SK-N-SH (cell line): ENCODE results near the gene TMOD4. TPM values are rescaled to one million over a fixed set of nuclear protein-coding genes. Genes with fewer than 3 reads are reported as not detected.

Source experiments
- CTCF ChIA-PET: fragments of 300-600, 350-600 bp; formaldehyde crosslinking; extraction: SDS; loops from one replicate; lab custom pipeline; 2021; lab: Yijun Ruan, JAX
- POLR2A ChIA-PET: fragments of 350-600 bp; sonication (Branson Sonifier 250); formaldehyde crosslinking; extraction: SDS; loops from one replicate; lab custom pipeline; 2020; ENCODE audit warnings: antibody characterized with exemption, inconsistent platforms; lab: Yijun Ruan, JAX
- DNase-seq: peaks from one replicate; pipeline ENCODE4 v3.0.0; 2012
- H2AFZ ChIP-seq: fragments of 200-600 bp; sonication (generic); 2 replicates; pipeline ENCODE4 v1.8.1; 2016; ENCODE audit warnings: antibody characterized with exemption, mild to moderate bottlenecking, low read depth
- H3F3A ChIP-seq: fragments of 200-600 bp; sonication (generic); replicated peaks from 2 replicates; pipeline ENCODE3; 2016; ENCODE audit warnings: antibody characterized with exemption, mild to moderate bottlenecking; ENCODE audit not compliant: insufficient read depth
- H3K27ac ChIP-seq, 2 experiments: fragments of 200-500 bp in 1 of 2; fragments of 200-600 bp in 1 of 2; sonication (Bioruptor generic) in 1 of 2; sonication (generic), shearing (Covaris generic) in 1 of 2; 2 replicates each; pipeline versions ENCODE4 v1.5.1 to v1.6.1; 2014 to 2016; ENCODE audit warnings: low read depth in 2 of 2, inconsistent platforms in 1 of 2, low read length in 1 of 2, mild to moderate bottlenecking in 1 of 2, mixed read lengths in 1 of 2
- H3K27me3 ChIP-seq: fragments of 200-600 bp; sonication (generic), shearing (Covaris generic); 2 replicates; pipeline ENCODE4 v1.6.1; 2016; ENCODE audit warnings: mixed run types; ENCODE audit not compliant: insufficient read depth
- H3K36me3 ChIP-seq, 2 experiments: fragments of 200-500 bp in 1 of 2; fragments of 200-600 bp in 1 of 2; sonication (Bioruptor generic) in 1 of 2; sonication (generic) in 1 of 2; replicated peaks in 1 of 2; 2 replicates each; pipeline versions ENCODE3 to v1.5.1; 2014 to 2016; ENCODE audit warnings: low read length in 1 of 2, mild to moderate bottlenecking in 1 of 2; ENCODE audit not compliant: insufficient read depth in 2 of 2, control insufficient read depth in 1 of 2
- H3K4me1 ChIP-seq, 2 experiments: fragments of 200-500 bp in 1 of 2; fragments of 200-600 bp in 1 of 2; sonication (Bioruptor generic) in 1 of 2; sonication (generic), shearing (Covaris generic) in 1 of 2; 2 replicates each; pipeline versions ENCODE4 v1.5.1 to v1.6.1; 2014 to 2016; ENCODE audit warnings: low read depth in 1 of 2, low read length in 1 of 2, mixed run types in 1 of 2; ENCODE audit not compliant: insufficient read depth in 2 of 2, control insufficient read depth in 1 of 2
- H3K4me2 ChIP-seq: fragments of 200-600 bp; sonication (generic), shearing (Covaris generic); 2 replicates; pipeline ENCODE4 v1.6.1; 2017; ENCODE audit warnings: mixed run types
- H3K4me3 ChIP-seq, 2 experiments: fragments of 200-500 bp in 1 of 2; fragments of 200-600 bp in 1 of 2; sonication (Bioruptor generic) in 1 of 2; sonication (generic), shearing (Covaris generic) in 1 of 2; 2 replicates each; pipeline versions ENCODE4 v1.5.1 to v1.8.1; 2014 to 2016; ENCODE audit warnings: low read depth in 2 of 2, inconsistent platforms in 1 of 2, low read length in 1 of 2, mild to moderate bottlenecking in 1 of 2, mixed read lengths in 1 of 2, moderate library complexity in 1 of 2
- H3K79me2 ChIP-seq: fragments of 200-600 bp; sonication (generic); 2 replicates; pipeline ENCODE4 v1.8.1; 2017; ENCODE audit warnings: mild to moderate bottlenecking; ENCODE audit not compliant: insufficient read depth
- H3K9ac ChIP-seq: fragments of 200-600 bp; sonication (generic); 2 replicates; pipeline ENCODE4 v1.6.1; 2017; ENCODE audit warnings: mixed run types
- H3K9me2 ChIP-seq: fragments of 200-600 bp; sonication (generic); 2 replicates; pipeline ENCODE4 v1.6.1; 2017; ENCODE audit warnings: mixed run types
- H3K9me3 ChIP-seq: fragments of 200-600 bp; sonication (generic); 2 replicates; pipeline ENCODE4 v1.6.1; 2017; ENCODE audit warnings: mixed run types, mild to moderate bottlenecking, moderate library complexity
- H4K20me1 ChIP-seq: fragments of 200-600 bp; sonication (generic); 2 replicates; pipeline ENCODE4 v1.6.1; 2017; ENCODE audit warnings: mild to moderate bottlenecking, mixed run types; ENCODE audit not compliant: insufficient read depth
- CHD2 ChIP-seq: fragments of 150-350 bp; IDR thresholded peaks from 2 replicates; pipeline ENCODE4 v1.6.1; 2018; ENCODE audit warnings: low read length; ENCODE audit not compliant: partially characterized antibody
- ELF1 ChIP-seq: IDR thresholded peaks from 2 replicates; pipeline ENCODE4 v1.4.0; 2012
- EP300 ChIP-seq, 2 experiments: IDR thresholded peaks; 2 replicates each; pipeline versions ENCODE4 v1.4.0 to v1.6.1; 2012; ENCODE audit warnings: borderline replicate concordance in 1 of 2, low read depth in 1 of 2, low read length in 1 of 2
- GABPA ChIP-seq: IDR thresholded peaks from 2 replicates; pipeline ENCODE4 v1.4.0; 2012; ENCODE audit warnings: low read depth, mild to moderate bottlenecking
- GATA2 ChIP-seq: sonication (generic); formaldehyde crosslinking; IDR thresholded peaks from 2 replicates; pipeline ENCODE4 v1.5.0; 2020; ENCODE audit warnings: mild to moderate bottlenecking, missing genetic modification reagents
- JUND ChIP-seq: IDR thresholded peaks from 2 replicates; pipeline ENCODE4 v1.4.0; 2012
- MEF2A ChIP-seq: IDR thresholded peaks from 2 replicates; pipeline ENCODE4 v1.4.0; 2012; ENCODE audit warnings: low read depth, borderline replicate concordance
- NRF1 ChIP-seq: IDR thresholded peaks from 2 replicates; pipeline ENCODE4 v1.6.1; 2012; ENCODE audit warnings: low read depth, mild to moderate bottlenecking, low read length
- RCOR1 ChIP-seq: fragments of 150-350 bp; IDR thresholded peaks from 2 replicates; pipeline ENCODE4 v1.6.1; 2017; ENCODE audit warnings: antibody characterized with exemption, low read length
- SIN3A ChIP-seq: IDR thresholded peaks from 2 replicates; pipeline ENCODE4 v1.6.1; 2012; ENCODE audit warnings: low read depth, mild to moderate bottlenecking, low read length, moderate library complexity, borderline replicate concordance
- TAF1 ChIP-seq: IDR thresholded peaks from 2 replicates; pipeline ENCODE4 v1.6.1; 2012; ENCODE audit warnings: low read depth, mild to moderate bottlenecking, low read length, moderate library complexity, borderline replicate concordance
- TEAD4 ChIP-seq: IDR thresholded peaks from 2 replicates; pipeline ENCODE4 v1.4.0; 2012; ENCODE audit warnings: mild to moderate bottlenecking, borderline replicate concordance; ENCODE audit not compliant: insufficient read depth
- YY1 ChIP-seq: IDR thresholded peaks from 2 replicates; pipeline ENCODE4 v1.4.0; 2012; ENCODE audit warnings: low read depth, mild to moderate bottlenecking
- WGBS: methylation state at CpG from one replicate; pipeline ENCODE4 v1.1.6; 2017; ENCODE audit warnings: low lambda C conversion rate; 5-methylcytosine and 5-hydroxymethylcytosine counted together
- polyA plus RNA-seq, 3 experiments: library from polyadenylated mRNA; depleted of rRNA; stranded (reverse); fragments of >200 nt; gene quantifications; 2 replicates each; pipeline ENCODE4 v1.2.3, GENCODE V29; 2012
- TF ChIP-seq, protein P1 (sequence below): fragments of 150-350 bp; IDR thresholded peaks from 2 replicates; pipeline ENCODE4 v1.6.1; 2016; ENCODE audit warnings: mild to moderate bottlenecking, low read depth, low read length
- TF ChIP-seq, protein P2 (sequence below): IDR thresholded peaks from 2 replicates; pipeline ENCODE4 v1.4.0; 2012; ENCODE audit warnings: low read depth, borderline replicate concordance

Gene TMOD4
- polyA plus RNA-seq, 1 of the 3 experiments (the other 2 are of a cell fraction), result 0.59 TPM

DNA sequence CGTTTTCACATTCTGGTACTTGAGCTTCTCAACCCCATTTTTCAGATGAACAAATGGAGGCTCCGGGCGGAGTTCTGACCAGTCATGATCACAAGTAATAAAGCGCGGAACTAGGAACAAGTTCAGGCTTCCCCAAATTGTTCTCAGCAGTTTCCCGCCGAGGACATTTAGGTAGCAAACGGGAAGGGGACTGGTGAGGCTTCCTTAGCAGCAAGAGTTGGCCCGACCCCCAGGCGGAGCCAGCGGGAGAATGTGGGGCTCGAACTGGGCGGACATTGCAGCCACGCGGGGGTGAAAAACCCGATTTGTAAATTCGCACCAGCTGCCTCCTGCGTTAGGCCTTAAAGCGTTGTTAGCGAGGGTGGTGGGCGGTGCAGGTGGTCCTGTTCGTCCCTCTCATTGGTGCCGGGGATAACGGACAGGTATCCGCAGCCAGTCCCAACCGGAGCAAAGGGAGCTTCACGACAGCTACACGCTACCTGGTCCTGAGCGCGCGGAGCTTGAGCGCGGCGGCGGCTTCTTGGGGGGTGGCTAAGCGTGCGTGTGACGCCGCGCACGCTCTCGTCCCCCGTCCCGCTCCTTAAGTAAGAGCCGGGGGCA lies 44.7 kb downstream of the TMOD4 start:
- Histone ChIP-seq H3K9ac (no peak overlapping the region), H3K9me3 (no peaks in the 10 kb centered on the region), H4K20me1 (no peaks in the 10 kb centered on the region), H3K4me1 (no peaks in the 10 kb centered on the region), H3K27me3 (no peaks in the 10 kb centered on the region), H3K36me3 (no peaks in the 10 kb centered on the region), H3K4me2 (no peak overlapping the region), H3K79me2 (no peaks in the 10 kb centered on the region), H3F3A (peaks cover 13% of the 10 kb centered on the region), H2AFZ (no peak overlapping the region), H3K27ac (no peak overlapping the region), H3K4me3 (no peak overlapping the region), H3K9me2 (no peaks in the 10 kb centered on the region)
- DNase-seq, result peak; percentile 31
- POLR2A ChIA-PET, result no interaction called here
- 91% methylated on average over 44 of the region's 45 CpGs for WGBS
- CTCF ChIA-PET, result interaction anchor here (0.7 to 1.7 kb wide), 3 partner anchors 15 to 875 kb away, joined by 3 to 8 read pairs (median 3); no protein-coding TSS in a partner anchor
- TF ChIP-seq, protein P1, sequence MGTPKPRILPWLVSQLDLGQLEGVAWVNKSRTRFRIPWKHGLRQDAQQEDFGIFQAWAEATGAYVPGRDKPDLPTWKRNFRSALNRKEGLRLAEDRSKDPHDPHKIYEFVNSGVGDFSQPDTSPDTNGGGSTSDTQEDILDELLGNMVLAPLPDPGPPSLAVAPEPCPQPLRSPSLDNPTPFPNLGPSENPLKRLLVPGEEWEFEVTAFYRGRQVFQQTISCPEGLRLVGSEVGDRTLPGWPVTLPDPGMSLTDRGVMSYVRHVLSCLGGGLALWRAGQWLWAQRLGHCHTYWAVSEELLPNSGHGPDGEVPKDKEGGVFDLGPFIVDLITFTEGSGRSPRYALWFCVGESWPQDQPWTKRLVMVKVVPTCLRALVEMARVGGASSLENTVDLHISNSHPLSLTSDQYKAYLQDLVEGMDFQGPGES, result no peak
- no peak for TF ChIP-seq RCOR1
- no peak for TF ChIP-seq SIN3A
- TF ChIP-seq NRF1, result no peak
- no peak for TF ChIP-seq GATA2 (CRISPR knock-in tag)
- no peak for TF ChIP-seq JUND
- no peak for TF ChIP-seq CHD2
- no peak for TF ChIP-seq MEF2A
- no peak for TF ChIP-seq YY1
- no peak for TF ChIP-seq GABPA
- no peak for TF ChIP-seq ELF1
- TF ChIP-seq TAF1, result no peak
- no peak for TF ChIP-seq TEAD4

GRCh38 chr1:151128800-151129199 lies 47.0 kb downstream of the TMOD4 start:
- 80% methylated on average over 6 of the region's 6 CpGs for WGBS
- peak; percentile 16 for DNase-seq
- POLR2A ChIA-PET, result no interaction called here
- Histone ChIP-seq H3K4me2 (no peak overlapping the region), H3K9me2 (no peaks in the 10 kb centered on the region), H3K27ac (no peak overlapping the region), H3K79me2 (no peaks in the 10 kb centered on the region), H4K20me1 (no peaks in the 10 kb centered on the region), H3F3A (peaks cover 13% of the 10 kb centered on the region), H3K4me1 (no peaks in the 10 kb centered on the region), H3K36me3 (no peaks in the 10 kb centered on the region), H3K9ac (no peak overlapping the region)
- CTCF ChIA-PET, result no interaction called here
- no peak for TF ChIP-seq EP300 (IDR thresholded peaks at IDR 0.05; ENCODE audit: borderline replicate concordance in 1 of 2, low read depth in 1 of 2, low read length in 1 of 2)
- TF ChIP-seq, protein P2, sequence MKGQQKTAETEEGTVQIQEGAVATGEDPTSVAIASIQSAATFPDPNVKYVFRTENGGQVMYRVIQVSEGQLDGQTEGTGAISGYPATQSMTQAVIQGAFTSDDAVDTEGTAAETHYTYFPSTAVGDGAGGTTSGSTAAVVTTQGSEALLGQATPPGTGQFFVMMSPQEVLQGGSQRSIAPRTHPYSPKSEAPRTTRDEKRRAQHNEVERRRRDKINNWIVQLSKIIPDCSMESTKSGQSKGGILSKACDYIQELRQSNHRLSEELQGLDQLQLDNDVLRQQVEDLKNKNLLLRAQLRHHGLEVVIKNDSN, result no peak
- TF ChIP-seq, all 33 proteins: peak for 0
- Histone ChIP-seq H3K4me3 (no peak overlapping the region), H3K27me3 (no peaks in the 10 kb centered on the region), H3K9me3 (no peaks in the 10 kb centered on the region), H2AFZ (no peak overlapping the region)
